Kidney (tissue), 14 donors: ENCODE results near the gene EEF1AKMT3. TPM values are rescaled to one million over a fixed set of nuclear protein-coding genes. Genes with fewer than 3 reads are reported as not detected.

ENCODE experiments used
- DNase-seq, 5 donors: peaks; one replicate each; pipeline ENCODE4 v3.0.0-alpha.2; 2013 to 2020
- FAIRE-seq: peaks from 2 replicates; lab custom pipeline; 2012; peaks lifted over from hg19 to GRCh38; lab: Jason Lieb, UNC
- H3K27ac ChIP-seq, 2 donors: one replicate each; pipeline ENCODE4 v1.7.0; 2013; ENCODE audit warnings: low read depth in 2 of 2, low read length in 2 of 2, inconsistent platforms in 1 of 2
- H3K27me3 ChIP-seq: one replicate; pipeline ENCODE4 v1.7.1; 2013; ENCODE audit warnings: low read length, inconsistent platforms; ENCODE audit not compliant: control insufficient read depth, insufficient read depth
- H3K36me3 ChIP-seq, 3 donors: one replicate each; pipeline versions ENCODE4 v1.7.0 to v1.7.1; 2013; ENCODE audit warnings: low read length in 3 of 3, control low read depth in 1 of 3, inconsistent platforms in 1 of 3; ENCODE audit not compliant: insufficient read depth in 3 of 3, control insufficient read depth in 2 of 3
- H3K4me1 ChIP-seq, 3 donors: one replicate each; pipeline versions ENCODE4 v1.7.0 to v1.7.1; 2013; ENCODE audit warnings: low read length in 3 of 3, inconsistent platforms in 1 of 3, low read depth in 1 of 3; ENCODE audit not compliant: control insufficient read depth in 2 of 3, insufficient read depth in 2 of 3
- H3K4me3 ChIP-seq, 3 donors: one replicate each; pipeline versions ENCODE4 v1.7.0 to v1.8.1; 2013; ENCODE audit warnings: low read length in 3 of 3, control low read depth in 1 of 3, inconsistent platforms in 1 of 3
- H3K9ac ChIP-seq, 3 donors: one replicate each; pipeline versions ENCODE4 v1.7.0 to v1.7.1; 2013; ENCODE audit warnings: low read length in 3 of 3, control low read depth in 1 of 3, inconsistent platforms in 1 of 3
- H3K9me3 ChIP-seq, 3 donors: one replicate each; pipeline versions ENCODE4 v1.7.0 to v1.7.1; 2013; ENCODE audit warnings: low read length in 3 of 3, control low read depth in 1 of 3, inconsistent platforms in 1 of 3; ENCODE audit not compliant: control insufficient read depth in 2 of 3, insufficient read depth in 1 of 3
- intact Hi-C: fragments of 100-400 bp; cut with DNase I; formaldehyde crosslinking; loops from one replicate; pipeline ENCODE4 v1.11.1; 2022
- polyA plus RNA-seq: library from polyadenylated mRNA; stranded (reverse); fragments of 350-450 nt; fragmentation: Illumina TruSeq; extraction: RNeasy Lipid Tissue Mini Kit (QIAGEN cat#74804); gene quantifications from one replicate; pipeline ENCODE4 v1.2.3, GENCODE V29; 2014; ENCODE audit warnings: low read depth, low replicate concordance; ENCODE audit not compliant: insufficient read depth
- total RNA-seq: library from RNA; stranded (reverse); fragmentation: NEBNext Ultra II Directional; extraction: Animal tissue kit (Norgen Biotek cat#: 25700); gene quantifications from one replicate; pipeline ENCODE4 v1.2.1, GENCODE V29; 2021
- TF ChIP-seq, protein P1 (sequence below): IDR thresholded peaks from 3 replicates; pipeline ENCODE4 v1.5.1; 2012; ENCODE audit warnings: mild to moderate bottlenecking, moderate library complexity, borderline replicate concordance; ENCODE audit not compliant: insufficient read depth; ENCODE audit errors: extremely low read depth
- donor health status: control.
- donor health status: control.
- donor health status: control.
- donor health status: control.
- donor health status: control.
- donor health status: DM: yes; HTN: yes; CAD: no.
- donor health status: Normal renal cell carcinoma (clear cell type).

EEF1AKMT3 gene
- total and polyA plus RNA-seq, 2 donors from 2014 or later: 10.4 to 15.3 TPM

DNA sequence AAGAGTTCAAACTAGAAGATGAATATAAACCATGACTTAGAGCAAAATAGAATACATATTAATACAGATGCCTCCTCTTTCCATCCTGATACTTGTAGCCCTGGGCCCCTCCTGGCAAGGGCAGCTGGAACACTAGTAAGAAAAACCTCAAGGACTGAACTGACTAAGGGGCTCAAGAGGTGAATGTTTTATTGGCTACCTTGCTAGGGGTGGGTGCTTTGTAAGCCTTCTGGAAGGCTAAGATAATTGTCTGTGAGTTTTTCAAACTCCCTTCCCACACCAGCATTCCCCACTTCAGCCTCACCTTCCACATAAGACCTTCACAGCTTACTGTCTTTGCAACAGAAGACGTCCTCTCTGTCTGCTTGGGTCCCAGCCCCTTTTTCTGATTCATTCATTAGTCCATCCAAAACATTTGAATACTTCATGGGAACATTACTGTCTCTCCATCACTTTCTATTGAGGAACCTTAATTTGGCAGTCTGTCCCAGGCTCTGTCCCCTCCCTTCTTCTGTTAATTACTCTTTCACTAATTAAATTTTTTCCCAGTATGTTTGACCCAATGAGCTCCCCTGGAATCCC lies 18.6 kb upstream of the EEF1AKMT3 start:
- Histone ChIP-seq H3K27ac (no peak overlapping the region), H3K4me3 (peak overlapping the region in 1 of 3 donors; percentile 2), H3K27me3 (no peaks in the 10 kb centered on the region), H3K4me1 (peaks cover 4 to 21% (median 6%) of the 10 kb centered on the region in 3 donors), H3K9me3 (no peaks in the 10 kb centered on the region), H3K9ac (no peak overlapping the region), H3K36me3 (peaks cover 4 to 8% (median 6%) of the 10 kb centered on the region in 3 donors)
- FAIRE-seq (no peak), DNase-seq (no peak)
- TF ChIP-seq, protein P1, sequence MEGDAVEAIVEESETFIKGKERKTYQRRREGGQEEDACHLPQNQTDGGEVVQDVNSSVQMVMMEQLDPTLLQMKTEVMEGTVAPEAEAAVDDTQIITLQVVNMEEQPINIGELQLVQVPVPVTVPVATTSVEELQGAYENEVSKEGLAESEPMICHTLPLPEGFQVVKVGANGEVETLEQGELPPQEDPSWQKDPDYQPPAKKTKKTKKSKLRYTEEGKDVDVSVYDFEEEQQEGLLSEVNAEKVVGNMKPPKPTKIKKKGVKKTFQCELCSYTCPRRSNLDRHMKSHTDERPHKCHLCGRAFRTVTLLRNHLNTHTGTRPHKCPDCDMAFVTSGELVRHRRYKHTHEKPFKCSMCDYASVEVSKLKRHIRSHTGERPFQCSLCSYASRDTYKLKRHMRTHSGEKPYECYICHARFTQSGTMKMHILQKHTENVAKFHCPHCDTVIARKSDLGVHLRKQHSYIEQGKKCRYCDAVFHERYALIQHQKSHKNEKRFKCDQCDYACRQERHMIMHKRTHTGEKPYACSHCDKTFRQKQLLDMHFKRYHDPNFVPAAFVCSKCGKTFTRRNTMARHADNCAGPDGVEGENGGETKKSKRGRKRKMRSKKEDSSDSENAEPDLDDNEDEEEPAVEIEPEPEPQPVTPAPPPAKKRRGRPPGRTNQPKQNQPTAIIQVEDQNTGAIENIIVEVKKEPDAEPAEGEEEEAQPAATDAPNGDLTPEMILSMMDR: no peak
- intact Hi-C loops: no loop called here

DNA sequence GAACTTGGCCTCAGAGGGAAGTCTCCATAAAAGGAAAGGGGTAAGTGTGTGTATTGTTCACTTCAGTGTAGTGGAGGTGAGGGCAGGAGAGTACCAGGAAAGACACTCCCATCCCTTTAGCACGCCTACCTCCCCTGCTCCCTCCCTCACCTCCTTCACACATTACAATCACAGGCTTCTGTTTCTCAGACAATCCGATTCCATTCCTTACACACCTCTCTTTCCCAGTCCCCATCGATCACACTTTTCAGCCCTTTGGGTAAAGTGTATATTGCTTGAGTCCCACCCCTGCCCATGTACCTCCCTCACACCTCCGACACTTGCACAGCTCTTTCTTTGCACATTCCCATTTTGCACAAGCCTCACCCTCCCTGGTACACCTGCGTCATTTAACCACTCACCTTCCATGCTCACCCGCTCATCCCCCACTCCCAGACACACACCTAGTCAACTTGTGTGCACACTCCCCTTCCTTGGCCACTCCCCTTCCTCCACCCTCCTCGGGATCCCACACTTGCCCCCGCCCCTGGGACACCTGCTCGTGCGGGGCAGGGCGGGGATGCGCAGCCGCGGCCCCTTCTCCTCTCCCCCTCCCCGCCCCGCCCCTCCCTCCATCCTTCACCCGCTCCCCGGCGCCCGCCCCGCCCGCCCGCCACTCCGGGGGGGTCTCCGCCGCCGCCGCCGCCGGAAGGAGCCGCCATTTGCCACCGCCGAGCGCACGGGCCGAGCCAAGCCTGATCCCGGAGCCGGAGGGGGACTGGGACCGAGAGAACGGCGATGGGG lies 17.8 kb upstream of the EEF1AKMT3 start, which contains the start of gene MARCHF9:
Gene MARCHF9, plus strand, starts transcription at position 693 of the 783 bp plus-strand sequence. CDS start 426 bp downstream, outside the sequence.
- H3K27ac ChIP-seq: peak within 1 kb of the TSS in 1 of 2 donors; percentile 63
- peak within 1 kb of the TSS in 2 of 3 donors; percentile 46 to 52 for H3K9ac ChIP-seq
- DNase-seq: peak; percentile 81 to 93 (median 90)
- peak within 1 kb of the TSS; percentile 73 to 87 (median 74) for H3K4me3 ChIP-seq
- no peaks in the 10 kb centered on the region for H3K27me3 ChIP-seq
- H3K4me1 ChIP-seq: peaks cover 4 to 21% (median 6%) of the 10 kb centered on the region in 3 donors
- no peaks in the 10 kb centered on the region for H3K9me3 ChIP-seq
- H3K36me3 ChIP-seq: peaks cover 2 to 8% (median 4%) of the 10 kb centered on the region in 3 donors
- intact Hi-C loops: no loop called here
- FAIRE-seq: no peak
- TF ChIP-seq, protein P1: no peak

DNA sequence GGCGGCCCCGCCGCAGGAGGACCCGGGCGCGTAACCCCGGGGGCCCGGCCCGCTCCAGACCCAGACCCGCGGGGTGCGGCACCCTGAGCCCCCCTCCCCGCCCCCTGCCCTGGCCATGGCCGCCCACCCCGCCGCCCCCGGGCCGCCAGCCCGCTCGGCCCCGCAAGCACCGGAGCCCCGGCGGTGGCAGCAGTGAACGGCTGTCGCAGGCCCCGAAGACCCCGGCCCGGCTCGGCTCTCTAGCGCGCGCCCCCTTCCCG lies 17.3 kb upstream of the EEF1AKMT3 start:
- H3K27me3 ChIP-seq: no peaks in the 10 kb centered on the region
- no peak overlapping the region for H3K9ac ChIP-seq
- H3K36me3 ChIP-seq: peaks cover 2 to 8% (median 4%) of the 10 kb centered on the region in 3 donors
- DNase-seq (peak in 1 of 5 donors; percentile 81), FAIRE-seq (no peak)
- peak overlapping the region in 1 of 3 donors; percentile 73 for H3K4me3 ChIP-seq
- TF ChIP-seq, protein P1: no peak
- no peaks in the 10 kb centered on the region for H3K9me3 ChIP-seq
- no peak overlapping the region for H3K27ac ChIP-seq
- H3K4me1 ChIP-seq: peaks cover 4 to 21% (median 6%) of the 10 kb centered on the region in 3 donors
- intact Hi-C loops: no loop called here
